HG02970 (cell line): ENCODE results near the gene ARHGDIG.
"Not testable (repeated sequence)": the region's sequence is repeated elsewhere in the genome, so short reads cannot be mapped to it uniquely, and the experiment has no call there.

Experiments
- ATAC-seq: cut with Tn5 transposase; IDR thresholded peaks from one replicate; pipeline ENCODE4 v1.9.1; 2021; ENCODE audit warnings: mild to moderate bottlenecking, moderate library complexity, moderate number of reproducible peaks; ENCODE audit not compliant: unreplicated experiment, low FRiP score

ARHGDIG gene

GRCh38 chr16:280552-280951, at the start of gene ARHGDIG:
TSS of gene ARHGDIG (plus strand) at chr16:280591. CDS start at chr16:280681, 90 bp downstream.
- no peak for ATAC-seq

GRCh38 chr16:230949-231348, 49.4 kb upstream of the ARHGDIG start:
- ATAC-seq, result no peak

GRCh38 chr16:234468-235305, 45.7 kb upstream of the ARHGDIG start, which contains the start of gene FAM234A:
TSS of gene FAM234A (plus strand) at chr16:234821. CDS start at chr16:254414, 19,593 bp downstream.
- ATAC-seq, result peak; percentile 89

GRCh38 chr16:239948-240277, 40.5 kb upstream of the ARHGDIG start:
- no peak for ATAC-seq

DNA sequence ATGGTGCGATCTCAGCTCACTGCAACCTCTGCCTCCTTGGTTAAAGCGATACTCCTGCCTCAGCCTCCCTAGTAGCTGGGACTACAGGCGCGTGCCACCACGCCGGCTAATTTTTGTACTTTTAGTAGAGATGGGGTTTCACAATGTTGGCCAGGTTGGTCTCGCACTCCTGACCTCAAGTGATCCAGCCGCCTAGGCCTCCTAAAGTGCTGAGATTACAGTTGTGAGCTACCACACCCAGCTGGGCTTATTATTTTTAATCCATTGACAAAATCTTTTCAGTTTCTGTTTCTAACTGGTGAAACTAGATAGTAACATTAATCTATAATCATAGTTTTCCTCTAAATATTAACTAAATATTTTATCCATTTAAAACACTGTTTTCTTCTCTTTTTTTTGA, 39.8 kb upstream of the ARHGDIG start:
- ATAC-seq, result no peak

DNA sequence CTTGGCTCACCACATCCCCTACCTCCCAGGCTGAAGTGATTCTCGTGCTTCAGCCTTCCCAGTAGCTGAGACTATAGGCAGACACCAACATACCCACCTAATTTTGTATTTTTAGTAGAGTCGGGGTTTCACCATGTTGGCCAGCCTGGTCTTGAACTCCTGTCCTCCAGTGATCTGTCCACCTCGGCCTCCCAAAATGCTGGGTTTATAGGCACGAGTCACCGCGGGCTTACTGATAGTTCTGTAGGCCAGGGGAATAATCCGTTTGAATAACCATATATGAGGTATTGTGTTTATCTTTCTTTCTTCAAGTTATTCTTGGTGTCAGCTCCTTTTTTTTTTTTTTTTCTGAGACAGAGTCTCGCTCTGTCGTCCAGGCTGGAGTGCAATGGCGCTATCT, 38.1 kb upstream of the ARHGDIG start:
- no peak for ATAC-seq

DNA sequence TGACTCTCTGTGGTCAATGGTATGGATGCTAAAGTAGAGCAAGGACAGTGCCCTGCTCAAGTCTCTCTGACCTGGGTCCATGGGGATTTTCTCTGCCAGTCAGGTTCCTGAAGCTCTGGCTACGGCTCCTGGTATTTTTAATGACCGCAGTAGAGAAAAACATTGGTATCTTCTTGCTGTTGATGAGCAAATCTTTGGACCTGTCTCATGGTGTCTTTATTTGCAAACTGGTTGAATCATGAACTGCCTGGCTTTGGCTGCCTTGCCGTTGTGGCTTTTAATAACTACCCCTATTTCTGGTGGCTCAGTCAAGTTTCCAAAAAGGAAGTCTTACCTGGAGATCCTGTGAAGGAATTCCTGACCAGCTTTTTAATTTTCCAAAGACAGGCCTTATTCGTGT, 37.0 kb upstream of the ARHGDIG start:
- no peak for ATAC-seq

DNA sequence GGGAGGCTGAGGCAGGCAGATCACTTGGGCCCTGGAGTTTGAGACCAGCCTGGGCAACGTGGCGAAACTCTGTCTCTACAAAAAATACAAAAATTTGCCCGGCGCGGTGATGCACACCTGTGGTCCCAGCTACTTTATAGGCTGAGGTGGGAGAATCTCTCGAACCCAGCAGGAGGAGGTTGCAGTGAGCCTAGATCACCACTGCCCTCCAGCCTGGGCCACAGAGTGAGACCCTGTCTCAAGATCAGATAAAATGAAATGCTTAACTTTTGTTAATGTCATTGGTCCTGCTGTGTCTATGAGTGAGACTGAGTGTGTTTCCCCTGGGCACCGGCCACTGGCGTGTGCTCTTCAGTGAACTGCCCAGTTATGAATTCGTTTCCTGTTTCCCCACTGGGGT, 35.3 kb upstream of the ARHGDIG start:
- no peak for ATAC-seq

GRCh38 chr16:247027-247426, 33.4 kb upstream of the ARHGDIG start:
- no peak for ATAC-seq

- ATAC-seq, result no peak
These were observed 31.0 kb upstream of the ARHGDIG start for GRCh38 chr16:249431-249830.

DNA sequence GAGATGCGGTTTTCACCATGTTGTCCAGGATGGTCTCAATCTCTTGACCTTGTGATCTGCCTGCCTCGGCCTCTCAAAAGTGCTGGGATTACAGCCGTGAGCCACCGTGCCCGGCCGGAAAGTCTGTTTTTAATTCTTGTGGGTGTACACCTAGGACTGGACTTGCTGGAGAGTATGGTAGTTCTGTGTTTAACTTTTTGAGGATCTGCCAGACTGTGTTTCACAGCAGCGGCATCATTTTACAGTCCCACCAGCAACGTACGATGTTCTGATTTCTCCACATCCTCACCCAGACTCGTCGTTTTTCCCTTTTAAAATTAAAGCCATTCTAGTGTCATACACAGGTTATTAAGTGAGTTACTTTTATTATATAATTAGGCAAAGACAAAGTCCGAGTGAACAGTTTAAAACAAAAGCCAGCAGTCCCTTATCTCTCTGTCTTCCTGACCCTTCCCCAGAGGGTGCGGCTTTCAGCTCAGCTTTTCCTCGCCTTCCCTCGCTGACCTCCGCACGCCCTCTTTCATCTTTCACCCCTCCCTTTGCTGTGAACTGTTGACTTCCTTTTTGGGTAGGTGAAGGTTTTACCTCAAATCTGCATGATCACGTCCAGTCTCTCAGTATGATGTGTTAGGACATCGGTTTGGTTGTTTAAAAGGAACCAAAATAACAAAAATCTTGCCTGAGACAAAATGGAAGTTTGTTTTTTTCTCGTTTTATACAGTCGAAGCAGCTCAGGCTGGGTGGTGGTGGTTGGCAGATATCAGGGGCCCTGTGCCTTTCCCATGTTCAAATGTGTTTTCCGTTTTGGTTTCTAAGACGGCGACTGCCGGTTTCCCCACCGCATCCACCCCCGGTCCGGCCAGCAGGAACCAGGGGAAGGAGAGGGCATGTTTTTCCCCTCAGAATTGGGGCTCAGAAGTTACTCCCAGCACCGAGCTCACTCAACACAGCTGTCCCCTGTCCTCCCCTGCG, 27.7 kb upstream of the ARHGDIG start:
- no peak for ATAC-seq

DNA sequence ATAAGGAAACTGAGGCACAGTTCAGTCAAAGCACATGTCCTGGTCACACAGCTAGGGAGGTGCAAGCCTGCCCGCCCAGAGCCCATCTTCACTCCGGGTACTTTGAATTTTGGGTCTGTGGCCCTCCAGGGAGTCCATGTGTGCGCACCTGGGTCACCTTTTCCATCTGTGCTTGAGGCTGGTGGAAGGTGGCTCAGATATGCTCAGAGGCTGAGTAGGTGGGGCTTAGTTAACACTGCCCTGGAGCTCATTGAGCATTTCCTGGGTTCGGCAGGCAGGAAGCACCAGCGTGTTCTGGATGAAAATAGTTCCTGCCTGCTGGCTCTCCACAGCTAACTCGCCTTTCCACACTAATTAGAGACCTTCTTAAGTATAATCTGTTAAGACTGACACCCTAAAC, 26.6 kb upstream of the ARHGDIG start:
- ATAC-seq, result no peak

DNA sequence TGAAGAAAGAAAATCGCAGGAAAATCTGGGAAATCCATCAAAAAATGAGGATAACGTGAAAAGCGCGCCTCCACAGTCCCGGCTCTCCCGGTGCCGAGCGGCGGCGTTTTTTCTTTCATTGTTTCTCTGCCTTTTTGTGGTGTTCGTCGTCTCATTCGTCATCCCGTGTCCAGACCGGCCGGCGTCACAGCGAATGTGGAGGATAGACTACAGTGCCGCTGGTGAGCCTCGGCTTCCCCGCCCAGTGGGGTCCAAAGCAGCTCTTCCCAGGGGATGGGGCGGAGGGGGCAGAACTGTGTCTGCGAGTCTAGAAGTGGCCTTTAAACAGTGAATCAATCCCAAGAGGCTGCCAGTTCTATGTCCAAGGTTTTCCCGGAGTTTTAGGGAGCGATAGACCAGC, 25.9 kb upstream of the ARHGDIG start:
- no peak for ATAC-seq

DNA sequence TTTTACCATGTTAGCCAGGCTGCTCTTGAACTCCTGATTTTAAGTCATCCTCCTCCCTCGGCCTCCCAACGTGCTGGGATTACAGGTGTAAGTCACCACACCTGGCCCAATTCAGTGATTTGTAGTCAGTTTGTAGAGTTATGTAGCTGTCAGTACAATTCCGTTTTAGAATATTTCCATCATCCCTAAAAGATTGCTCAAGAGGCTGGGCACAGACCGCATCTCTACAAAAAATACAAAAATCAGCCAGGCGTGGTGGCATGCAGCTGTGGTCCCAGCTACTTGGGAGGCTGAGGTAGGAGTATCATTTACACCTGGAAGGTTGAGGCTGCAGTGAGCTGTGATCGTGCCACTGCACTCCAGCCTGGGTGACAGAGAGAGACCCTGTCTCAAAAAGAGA, 25.2 kb upstream of the ARHGDIG start:
- ATAC-seq, result no peak

- ATAC-seq, result not testable (repeated sequence)
These were observed 22.3 kb upstream of the ARHGDIG start for GRCh38 chr16:258091-258490.

DNA sequence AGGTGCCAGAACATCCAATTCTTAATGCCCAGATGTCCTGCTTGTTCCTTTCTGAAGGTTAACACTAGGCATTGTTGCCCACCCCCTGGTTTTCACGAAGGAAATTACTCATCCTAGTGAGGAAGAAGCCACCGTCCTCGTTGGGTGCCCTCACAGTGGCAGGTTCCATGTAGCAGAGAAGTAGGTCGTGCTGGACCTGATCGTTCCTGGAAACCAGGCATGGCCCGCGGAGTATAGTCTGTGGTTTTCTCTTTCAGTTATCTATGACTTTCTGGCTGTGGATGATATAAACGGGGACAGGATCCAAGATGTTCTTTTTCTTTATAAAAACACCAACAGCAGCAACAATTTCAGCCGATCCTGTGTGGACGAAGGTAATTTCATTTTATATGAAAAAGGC, 21.2 kb upstream of the ARHGDIG start:
- no peak for ATAC-seq

DNA sequence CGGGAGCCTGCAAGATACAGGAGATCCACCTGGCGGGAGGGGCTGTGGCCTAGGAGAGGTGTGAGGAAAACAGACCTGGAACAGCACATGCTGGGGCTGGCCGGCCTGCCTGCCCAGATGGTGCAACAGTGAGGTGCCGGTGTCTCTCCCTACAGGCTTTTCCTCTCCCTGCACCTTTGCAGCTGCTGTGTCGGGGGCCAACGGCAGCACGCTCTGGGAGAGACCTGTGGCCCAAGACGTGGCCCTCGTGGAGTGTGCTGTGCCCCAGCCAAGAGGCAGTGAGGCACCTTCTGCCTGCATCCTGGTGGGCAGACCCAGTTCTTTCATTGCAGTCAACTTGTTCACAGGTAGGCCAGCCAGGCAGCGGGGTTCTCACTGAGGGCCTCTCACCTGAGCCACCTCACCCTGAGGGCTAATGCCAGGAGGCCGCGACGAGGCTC, 20.6 kb upstream of the ARHGDIG start:
- ATAC-seq, result no peak

DNA sequence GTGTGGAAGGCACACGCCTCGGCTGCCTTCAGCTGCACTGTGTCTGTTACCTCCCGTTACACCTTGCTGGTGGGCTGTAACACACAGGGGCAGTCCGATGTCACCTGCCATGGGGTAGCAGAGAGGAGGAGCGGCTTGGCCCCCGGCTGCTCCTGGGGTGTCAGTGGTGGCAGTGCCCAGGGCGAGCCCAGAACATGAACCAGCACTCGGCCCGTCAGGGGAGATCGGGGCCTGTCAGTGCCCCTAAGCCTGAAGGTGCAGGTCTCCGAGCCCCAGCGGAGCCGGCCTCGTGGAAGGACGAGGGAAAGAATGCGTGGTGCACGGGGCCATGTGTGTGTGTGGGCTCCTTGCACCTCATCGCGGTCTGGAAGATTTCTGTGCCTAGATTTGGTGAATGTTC, 20.1 kb upstream of the ARHGDIG start:
- ATAC-seq, result no peak

DNA sequence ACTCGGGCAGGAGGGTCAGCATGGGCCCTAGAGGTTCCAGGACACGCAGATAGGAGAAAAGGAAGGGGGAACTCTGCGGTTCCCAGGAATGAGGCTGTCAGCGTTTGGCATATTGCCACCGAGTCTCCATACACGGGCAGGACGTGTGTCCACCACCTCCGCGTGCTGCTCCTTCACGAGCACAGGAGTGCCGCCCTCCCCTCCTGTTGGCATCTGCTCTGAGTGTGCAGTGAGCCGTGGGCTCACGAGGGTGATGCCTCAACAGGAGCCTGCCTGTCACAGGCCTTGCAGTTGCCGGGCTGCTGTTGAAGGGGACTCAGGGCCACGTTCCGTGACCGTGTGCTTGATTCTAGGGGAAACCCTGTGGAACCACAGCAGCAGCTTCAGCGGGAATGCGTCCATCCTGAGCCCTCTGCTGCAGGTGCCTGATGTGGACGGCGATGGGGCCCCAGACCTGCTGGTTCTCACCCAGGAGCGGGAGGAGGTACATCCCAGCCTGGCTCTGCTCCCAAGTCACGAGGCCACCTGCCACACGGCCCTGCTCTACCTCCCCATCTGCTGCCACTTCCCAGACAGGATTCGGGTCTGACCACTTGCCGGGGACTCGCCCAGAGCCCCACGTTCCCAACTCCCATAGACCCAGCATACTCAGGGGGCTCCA, 19.2 kb upstream of the ARHGDIG start:
- no peak for ATAC-seq

- ATAC-seq, result no peak
These were observed 18.2 kb upstream of the ARHGDIG start for GRCh38 chr16:262121-262745.
